Effector memory CD8-positive, alpha-beta T cell (primary cell): ENCODE data around the gene GRM4.

ENCODE experiments used
- ATAC-seq: fragments of 150-1000 bp; cut with Tn5 transposase; replicated peaks from 2 replicates; pipeline ENCODE4 v1.10.0; 2021; ENCODE audit warnings: mild to moderate bottlenecking, moderate library complexity
- DNase-seq, 3 experiments: peaks; one replicate each; pipeline ENCODE4 v3.0.0; 2021
- H3K27ac Mint-ChIP-seq, 2 donors: one replicate each; pipeline ENCODE4 v1.8.0; 2022; ENCODE audit warnings: mild to moderate bottlenecking in 2 of 2, mixed read lengths in 2 of 2, moderate library complexity in 2 of 2
- H3K27me3 Mint-ChIP-seq, 2 donors: one replicate each; pipeline ENCODE4 v1.8.0; 2022; ENCODE audit warnings: mixed read lengths in 2 of 2
- H3K36me3 Mint-ChIP-seq: one replicate; pipeline ENCODE4 v1.8.0; 2022; ENCODE audit warnings: mild to moderate bottlenecking, moderate library complexity, mixed read lengths; ENCODE audit not compliant: insufficient read depth
- H3K4me1 Mint-ChIP-seq, 2 donors: one replicate each; pipeline ENCODE4 v1.8.0; 2022; ENCODE audit warnings: low read depth in 2 of 2, mixed read lengths in 2 of 2
- H3K4me3 Mint-ChIP-seq, 2 donors: one replicate each; pipeline ENCODE4 v1.8.0; 2022; ENCODE audit warnings: mild to moderate bottlenecking in 2 of 2, mixed read lengths in 2 of 2, moderate library complexity in 2 of 2
- H3K9me3 Mint-ChIP-seq, 2 donors: one replicate each; pipeline ENCODE4 v1.8.0; 2022; ENCODE audit warnings: mixed read lengths in 2 of 2

The GRM4 gene

DNA sequence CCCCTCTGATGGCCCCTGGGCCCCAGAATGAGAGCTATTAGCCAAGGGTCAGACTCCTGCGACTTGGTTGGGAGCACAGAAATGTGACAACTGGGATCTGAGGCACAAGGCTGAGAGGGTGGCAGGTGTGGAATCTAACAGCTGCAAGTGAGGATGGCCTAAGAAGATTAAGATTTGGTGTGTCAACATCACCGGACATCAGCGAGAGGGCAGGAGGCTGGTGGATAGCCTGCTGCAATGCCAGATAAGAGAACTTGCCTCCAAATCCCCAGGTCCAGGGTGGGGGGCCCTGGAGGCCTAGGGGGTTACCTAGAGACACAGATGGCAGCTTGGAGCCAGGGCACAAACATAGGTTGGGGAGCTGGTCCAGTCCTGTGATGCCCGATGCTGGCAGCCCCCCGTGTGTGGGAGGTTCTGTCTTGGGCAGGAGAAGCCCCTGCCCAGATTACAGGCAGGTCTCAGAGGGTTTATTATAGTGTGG is 155.8 kb downstream of the GRM4 start:
- no peaks in the 10 kb centered on the region for H3K9me3 Mint-ChIP-seq
- ATAC-seq (no peak), DNase-seq (no peak)
- H3K36me3 Mint-ChIP-seq = no peaks in the 10 kb centered on the region
- no peaks in the 10 kb centered on the region for H3K4me1 Mint-ChIP-seq
- no peak overlapping the region for H3K27ac Mint-ChIP-seq
- no peak overlapping the region for H3K4me3 Mint-ChIP-seq
- H3K27me3 Mint-ChIP-seq = peaks cover 11 to 55% of the 10 kb centered on the region in 2 donors

DNA sequence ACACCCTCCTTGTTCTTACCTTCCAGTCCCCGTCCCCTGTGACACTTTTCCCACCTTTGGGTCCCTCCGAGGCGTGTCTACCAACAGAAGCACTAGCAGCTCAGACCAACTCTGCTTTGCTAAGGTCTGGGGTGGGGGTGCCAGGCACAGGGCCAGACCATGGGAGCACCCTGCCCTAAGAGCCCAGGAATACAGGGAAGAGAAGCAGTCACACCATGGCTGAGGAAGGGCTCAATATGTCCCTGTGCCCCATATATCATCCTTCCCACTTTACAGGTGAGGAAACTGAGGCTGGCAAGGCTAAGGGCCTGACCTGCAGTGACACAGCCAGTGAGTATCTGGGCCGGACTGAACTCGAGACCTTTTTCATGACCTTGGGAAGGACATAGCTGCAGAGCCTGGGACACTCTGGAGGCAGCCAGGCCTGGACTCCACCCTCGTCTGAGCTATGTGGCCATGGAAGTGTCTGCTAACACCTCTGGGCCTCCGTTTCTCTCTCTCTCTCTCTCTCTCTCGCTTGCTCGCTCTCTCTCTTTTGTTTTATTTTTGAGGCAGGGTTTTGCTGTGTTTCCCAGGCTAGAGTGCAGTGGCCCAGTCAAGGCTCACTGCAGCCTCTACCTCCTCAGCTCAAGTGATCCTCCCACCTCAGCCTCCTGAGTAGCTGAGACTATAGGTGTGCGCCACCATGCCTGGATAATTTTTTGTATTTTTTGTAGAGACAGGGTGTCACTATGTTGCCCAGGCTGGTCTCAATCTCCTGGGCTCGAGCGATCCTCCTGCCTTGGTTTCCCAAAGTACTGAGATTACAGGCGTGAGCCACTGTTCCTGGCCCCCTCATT is 156.7 kb downstream of the GRM4 start:
- H3K36me3 Mint-ChIP-seq = no peaks in the 10 kb centered on the region
- no peak overlapping the region for H3K4me3 Mint-ChIP-seq
- H3K27ac Mint-ChIP-seq = no peak overlapping the region
- peaks cover 14 to 55% of the 10 kb centered on the region in 2 donors for H3K27me3 Mint-ChIP-seq
- H3K9me3 Mint-ChIP-seq = no peaks in the 10 kb centered on the region
- no peaks in the 10 kb centered on the region for H3K4me1 Mint-ChIP-seq
- DNase-seq (no peak), ATAC-seq (no peak)

DNA sequence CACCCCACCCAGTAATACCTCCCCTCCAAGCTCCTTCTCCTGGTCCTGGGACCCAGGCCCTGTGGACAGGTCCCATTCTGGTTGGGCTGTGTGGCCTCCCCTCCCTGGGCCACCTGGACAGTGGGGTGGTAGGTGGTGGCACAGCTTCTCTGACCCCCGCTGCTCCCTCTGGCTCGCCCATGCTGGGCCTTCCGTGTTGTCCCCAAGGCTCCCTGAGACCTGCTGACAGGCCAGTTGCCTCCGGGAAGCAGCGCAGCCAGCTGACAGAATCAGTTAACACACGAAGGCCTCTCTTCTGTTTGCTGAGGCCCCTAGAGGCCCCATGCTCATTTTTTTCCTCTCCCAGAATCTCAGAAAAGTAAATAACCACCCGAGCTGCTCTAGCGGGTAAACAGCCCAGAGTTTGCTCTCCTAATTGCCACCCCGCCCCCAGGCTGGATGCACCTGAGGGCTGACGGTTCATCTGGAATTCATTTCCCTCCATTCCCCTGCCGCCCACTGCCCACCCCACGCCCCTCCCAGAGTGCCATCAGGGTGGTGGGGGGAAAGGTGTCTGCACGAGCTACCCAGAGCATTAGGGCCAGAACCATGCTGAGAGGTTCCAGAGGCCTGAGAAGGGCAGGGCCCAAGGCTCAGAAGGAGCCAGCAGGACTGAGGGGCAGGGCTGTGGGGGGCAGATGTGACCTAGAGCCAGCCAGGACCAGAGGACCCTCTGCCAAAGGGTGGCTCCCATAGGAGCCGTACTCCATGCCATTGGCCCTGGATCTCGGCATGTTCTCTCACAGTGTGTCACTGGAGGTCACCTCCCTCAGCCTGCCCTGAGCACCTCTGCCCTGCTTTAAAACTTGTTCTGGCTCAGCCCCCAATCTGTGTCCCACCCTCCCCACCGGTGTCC is 157.5 kb downstream of the GRM4 start:
- peaks cover 18 to 55% of the 10 kb centered on the region in 2 donors for H3K27me3 Mint-ChIP-seq

DNA sequence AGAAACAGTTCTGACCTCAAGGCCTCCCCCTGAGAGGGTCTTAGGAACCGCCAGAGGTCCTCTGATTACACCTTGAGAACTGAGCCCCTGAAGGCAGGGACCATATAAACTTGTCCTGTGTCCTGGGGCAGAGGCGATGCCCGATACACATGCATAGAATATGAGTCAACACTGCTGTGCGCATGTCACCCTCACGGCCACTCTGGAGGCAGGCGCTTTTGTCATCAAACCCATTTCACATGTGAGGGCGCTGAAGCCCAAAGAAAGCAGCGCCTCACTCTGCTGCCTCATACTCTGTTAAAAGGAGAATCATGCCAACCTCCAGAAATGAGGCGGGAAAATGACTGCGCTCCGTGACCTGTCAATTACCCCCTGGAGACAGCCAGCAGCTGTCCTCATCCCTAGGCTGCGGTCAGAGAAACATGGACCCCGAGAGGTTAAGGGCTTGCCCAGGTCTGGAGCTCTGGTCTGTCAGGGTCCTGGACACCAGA is 158.3 kb downstream of the GRM4 start:
- ATAC-seq (no peak), DNase-seq (no peak)
- H3K27ac Mint-ChIP-seq = no peak overlapping the region
- H3K36me3 Mint-ChIP-seq = no peaks in the 10 kb centered on the region
- H3K4me1 Mint-ChIP-seq = peaks cover 0 to 4% of the 10 kb centered on the region in 2 donors
- peaks cover 12 to 52% of the 10 kb centered on the region in 2 donors for H3K27me3 Mint-ChIP-seq
- H3K9me3 Mint-ChIP-seq = no peaks in the 10 kb centered on the region
- no peak overlapping the region for H3K4me3 Mint-ChIP-seq

More for the DNA sequence above, 157.5 kb downstream of the GRM4 start:
- DNase-seq (no peak), ATAC-seq (no peak)
- Mint-ChIP-seq H3K36me3 (no peaks in the 10 kb centered on the region), H3K9me3 (no peaks in the 10 kb centered on the region), H3K27ac (no peak overlapping the region), H3K4me1 (peaks cover 0 to 2% of the 10 kb centered on the region in 2 donors), H3K4me3 (no peak overlapping the region)

DNA sequence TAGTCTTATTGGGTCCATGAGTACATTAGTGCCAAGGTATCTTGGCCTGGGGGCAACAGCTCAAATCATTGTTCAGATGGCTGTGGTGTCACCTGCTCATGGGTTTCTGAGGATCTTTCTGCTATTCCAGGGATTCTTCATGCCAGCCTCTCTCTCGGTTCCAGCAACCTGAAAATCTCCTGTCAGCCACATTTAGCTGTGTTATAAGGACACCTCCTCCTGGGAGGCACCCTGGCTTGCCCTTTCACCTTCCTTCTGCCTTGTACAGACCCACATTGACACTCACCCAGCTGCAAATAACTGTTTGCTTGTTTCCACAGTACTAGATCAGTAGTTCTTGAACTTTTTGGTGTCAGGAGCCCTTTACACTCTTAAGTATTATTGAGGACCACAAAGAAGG is 159.9 kb downstream of the GRM4 start:
- Mint-ChIP-seq H3K9me3 (no peaks in the 10 kb centered on the region), H3K27me3 (peaks cover 9 to 43% of the 10 kb centered on the region in 2 donors), H3K4me1 (peaks cover 0 to 4% of the 10 kb centered on the region in 2 donors), H3K27ac (no peak overlapping the region), H3K4me3 (no peak overlapping the region), H3K36me3 (no peaks in the 10 kb centered on the region)
- no peak for ATAC-seq
- no peak for DNase-seq

DNA sequence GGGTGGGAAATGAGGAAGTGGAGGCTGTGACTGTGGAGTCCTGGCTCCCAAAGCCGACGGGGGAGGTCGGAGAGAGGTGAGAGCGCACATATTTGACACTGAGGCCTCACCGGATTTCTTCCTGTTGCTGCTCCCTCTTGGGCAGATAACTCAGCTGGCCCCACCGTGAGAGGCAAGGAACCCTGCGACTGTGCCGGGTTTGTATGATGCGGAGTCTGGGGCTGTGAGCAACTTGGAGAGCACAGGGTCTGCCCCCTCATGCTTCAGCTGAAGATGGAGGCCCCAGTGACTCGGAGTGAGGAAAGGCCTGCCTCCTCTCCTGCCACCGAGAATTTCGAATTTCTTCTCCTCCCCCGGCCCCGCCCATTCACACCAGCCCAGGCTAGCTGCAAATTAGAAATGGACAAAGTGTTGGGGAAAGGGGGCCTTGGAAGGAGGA is 160.6 kb downstream of the GRM4 start:
- H3K4me3 Mint-ChIP-seq = no peak overlapping the region
- H3K36me3 Mint-ChIP-seq = no peaks in the 10 kb centered on the region
- no peaks in the 10 kb centered on the region for H3K9me3 Mint-ChIP-seq
- H3K4me1 Mint-ChIP-seq = peaks cover 0 to 4% of the 10 kb centered on the region in 2 donors
- ATAC-seq = no peak
- H3K27me3 Mint-ChIP-seq = peaks cover 7 to 39% of the 10 kb centered on the region in 2 donors
- no peak overlapping the region for H3K27ac Mint-ChIP-seq
- DNase-seq = no peak

DNA sequence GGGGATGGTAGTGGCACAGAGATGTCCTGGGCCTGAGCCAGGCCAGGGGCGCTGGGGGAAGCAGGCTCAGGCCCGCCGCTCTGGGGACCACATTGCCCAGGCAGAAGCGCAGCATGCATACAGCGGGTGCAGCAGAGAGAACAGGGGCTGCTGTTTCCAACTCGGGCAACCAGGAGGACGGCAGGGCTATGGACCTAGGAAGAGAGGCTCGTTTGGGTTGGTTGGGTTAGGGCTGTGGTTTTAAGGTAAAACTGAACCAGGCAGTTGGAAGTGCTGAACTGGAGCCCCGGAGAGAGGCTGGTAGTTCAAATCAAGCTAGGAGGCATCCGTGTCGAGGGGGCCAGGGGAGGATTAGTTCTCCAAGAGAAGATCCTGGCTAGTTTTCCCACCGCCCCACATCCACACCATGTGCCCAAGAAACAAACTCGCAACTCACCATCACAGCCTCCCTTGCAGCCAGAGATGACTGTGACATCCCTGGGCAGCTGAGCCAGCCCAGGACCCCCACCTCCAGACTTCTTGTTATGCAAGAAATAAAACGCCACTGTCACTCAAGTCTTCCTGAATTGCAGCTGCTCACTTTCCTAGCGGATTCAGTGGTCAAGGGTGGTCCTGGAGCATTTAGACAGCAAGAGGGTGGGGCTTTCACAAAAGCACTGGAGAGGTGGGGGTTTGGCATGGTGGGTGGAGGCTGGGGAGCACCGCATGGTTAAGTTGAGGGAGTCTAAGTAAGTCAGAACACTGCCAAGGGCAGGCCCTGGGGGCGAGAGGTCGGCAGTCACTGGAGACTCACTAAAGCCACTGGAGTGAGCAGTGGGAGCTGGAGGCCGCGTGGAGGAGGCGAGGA is 161.2 kb downstream of the GRM4 start:
- peaks cover 0 to 4% of the 10 kb centered on the region in 2 donors for H3K4me1 Mint-ChIP-seq
- peaks cover 7 to 41% of the 10 kb centered on the region in 2 donors for H3K27me3 Mint-ChIP-seq
- ATAC-seq = no peak
- H3K27ac Mint-ChIP-seq = no peak overlapping the region
- DNase-seq = no peak
- H3K9me3 Mint-ChIP-seq = no peaks in the 10 kb centered on the region
- H3K36me3 Mint-ChIP-seq = no peaks in the 10 kb centered on the region
- H3K4me3 Mint-ChIP-seq = no peak overlapping the region

DNA sequence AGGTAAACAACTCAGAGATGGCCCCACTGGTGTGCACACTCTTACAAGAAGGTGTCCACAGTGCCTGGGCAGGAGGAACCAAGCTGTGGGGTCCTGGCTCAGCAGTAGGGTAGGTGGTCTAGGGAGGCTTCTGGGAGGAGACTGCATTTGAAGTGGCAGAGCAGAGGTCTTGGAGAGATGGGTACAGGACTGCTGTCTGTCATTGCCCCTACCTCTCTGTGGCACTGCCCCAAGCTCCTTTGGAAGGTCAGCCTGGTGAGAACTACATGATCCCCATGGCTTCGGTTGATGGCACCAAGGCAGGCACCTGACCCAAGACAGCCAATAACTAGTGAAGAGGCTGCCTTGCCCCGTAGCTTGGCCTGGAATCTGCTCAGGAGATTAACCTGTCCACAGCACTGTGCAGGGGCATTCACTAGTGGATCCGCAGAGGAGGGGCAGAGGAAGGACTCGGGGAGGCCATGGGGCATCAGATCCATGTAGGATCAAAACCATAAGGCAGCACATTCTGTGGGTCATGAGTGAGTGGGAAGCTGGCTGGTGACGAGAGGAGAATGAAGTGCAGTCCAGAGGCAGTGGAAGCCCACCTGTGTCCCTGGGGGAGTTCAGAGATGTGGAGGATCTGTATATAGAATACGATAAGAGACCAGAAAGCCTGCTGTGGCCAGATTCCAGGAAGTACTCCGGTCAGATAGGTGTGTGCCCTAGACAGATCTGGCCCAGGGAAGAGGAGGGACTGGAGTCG is 162.0 kb downstream of the GRM4 start:
- DNase-seq = no peak

DNA sequence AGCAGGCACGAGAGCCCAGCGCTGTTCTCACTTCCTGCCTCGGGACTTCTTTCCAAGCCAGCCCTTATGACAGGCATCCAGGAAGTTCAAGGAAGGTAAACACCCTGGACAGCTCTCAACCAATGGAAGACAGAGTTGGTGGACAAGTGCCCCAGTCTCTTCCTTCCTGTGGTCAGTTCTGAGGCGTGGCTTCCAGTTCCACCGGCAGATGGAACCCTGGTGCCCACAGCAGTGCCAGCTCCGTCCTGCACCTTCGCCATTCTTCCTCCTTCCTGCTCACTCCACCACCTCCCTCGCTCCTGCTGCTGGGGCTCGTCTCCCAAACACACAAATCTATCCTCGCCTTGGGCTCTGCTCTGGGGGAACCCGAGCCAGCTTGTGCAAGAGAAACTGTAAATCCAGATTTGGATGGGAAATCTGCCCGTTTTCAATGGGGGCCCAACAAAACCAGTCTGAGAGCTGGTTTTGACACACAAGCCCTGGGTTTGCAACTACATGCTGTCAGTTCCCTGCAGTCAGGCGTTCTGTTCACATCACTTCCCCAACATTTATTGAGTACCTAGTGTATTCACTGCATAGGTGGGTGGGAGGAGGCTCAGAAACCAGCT is 162.7 kb downstream of the GRM4 start:
- no peaks in the 10 kb centered on the region for H3K9me3 Mint-ChIP-seq
- H3K27me3 Mint-ChIP-seq = peaks cover 8 to 50% of the 10 kb centered on the region in 2 donors
- H3K4me3 Mint-ChIP-seq = no peak overlapping the region
- H3K36me3 Mint-ChIP-seq = no peaks in the 10 kb centered on the region
- DNase-seq (no peak), ATAC-seq (no peak)
- H3K4me1 Mint-ChIP-seq = peaks cover 0 to 4% of the 10 kb centered on the region in 2 donors
- no peak overlapping the region for H3K27ac Mint-ChIP-seq

More for the DNA sequence above, 162.0 kb downstream of the GRM4 start:
- no peak for ATAC-seq
- H3K4me1 Mint-ChIP-seq = peaks cover 0 to 4% of the 10 kb centered on the region in 2 donors
- peaks cover 7 to 49% of the 10 kb centered on the region in 2 donors for H3K27me3 Mint-ChIP-seq
- H3K4me3 Mint-ChIP-seq = no peak overlapping the region
- H3K9me3 Mint-ChIP-seq = no peaks in the 10 kb centered on the region
- no peak overlapping the region for H3K27ac Mint-ChIP-seq
- no peaks in the 10 kb centered on the region for H3K36me3 Mint-ChIP-seq

DNA sequence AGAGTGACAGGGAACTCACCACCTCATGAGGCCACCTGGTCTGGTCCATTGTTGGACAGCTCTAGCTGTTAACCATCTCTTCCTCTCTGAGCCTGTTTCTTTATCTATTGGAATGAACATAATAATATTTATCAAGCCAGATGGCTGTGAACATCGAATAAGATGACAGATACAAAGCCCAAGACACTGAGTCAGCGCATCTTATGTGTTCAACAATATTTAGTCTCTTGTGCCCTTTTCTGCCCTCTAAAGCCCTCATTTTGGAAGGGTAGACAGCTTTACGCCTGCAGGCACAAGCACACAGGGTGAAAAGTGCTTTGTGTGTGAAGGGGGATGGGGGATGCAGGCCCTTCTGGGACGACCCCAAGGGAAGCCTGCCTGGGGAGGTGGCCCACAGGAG is 164.0 kb downstream of the GRM4 start:
- Mint-ChIP-seq H3K4me1 (peaks cover 0 to 6% of the 10 kb centered on the region in 2 donors), H3K27ac (no peak overlapping the region), H3K4me3 (no peak overlapping the region), H3K9me3 (no peaks in the 10 kb centered on the region), H3K36me3 (no peaks in the 10 kb centered on the region), H3K27me3 (peaks cover 22 to 62% of the 10 kb centered on the region in 2 donors)
- ATAC-seq = no peak
- no peak for DNase-seq

DNA sequence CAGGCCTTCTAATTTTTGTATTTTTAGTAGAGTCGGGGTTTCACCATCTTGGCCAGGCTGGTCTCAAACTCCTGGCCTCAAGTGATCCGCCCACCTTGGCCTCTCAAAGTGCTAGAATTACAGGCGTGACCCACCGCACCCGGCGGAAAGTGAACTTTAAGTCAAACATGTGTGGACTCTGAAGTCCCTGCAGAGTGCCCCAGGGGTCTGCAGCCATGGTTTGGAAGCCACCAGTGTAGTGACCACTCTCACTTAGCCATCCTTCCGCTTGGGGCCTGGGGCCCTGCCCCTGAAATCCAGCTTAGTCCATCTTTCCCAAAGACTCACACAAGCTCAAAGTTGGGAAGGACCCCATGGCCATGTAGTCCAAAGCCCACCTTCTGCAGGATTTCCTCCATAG is 164.5 kb downstream of the GRM4 start:
- no peak for DNase-seq
- no peaks in the 10 kb centered on the region for H3K9me3 Mint-ChIP-seq
- no peaks in the 10 kb centered on the region for H3K36me3 Mint-ChIP-seq
- H3K4me3 Mint-ChIP-seq = no peak overlapping the region
- no peak overlapping the region for H3K27ac Mint-ChIP-seq
- H3K4me1 Mint-ChIP-seq = peaks cover 0 to 9% of the 10 kb centered on the region in 2 donors
- peaks cover 26 to 66% of the 10 kb centered on the region in 2 donors for H3K27me3 Mint-ChIP-seq
- ATAC-seq = no peak
